Measurements from ENCODE around the gene GPR4.

GPR4 gene

DNA sequence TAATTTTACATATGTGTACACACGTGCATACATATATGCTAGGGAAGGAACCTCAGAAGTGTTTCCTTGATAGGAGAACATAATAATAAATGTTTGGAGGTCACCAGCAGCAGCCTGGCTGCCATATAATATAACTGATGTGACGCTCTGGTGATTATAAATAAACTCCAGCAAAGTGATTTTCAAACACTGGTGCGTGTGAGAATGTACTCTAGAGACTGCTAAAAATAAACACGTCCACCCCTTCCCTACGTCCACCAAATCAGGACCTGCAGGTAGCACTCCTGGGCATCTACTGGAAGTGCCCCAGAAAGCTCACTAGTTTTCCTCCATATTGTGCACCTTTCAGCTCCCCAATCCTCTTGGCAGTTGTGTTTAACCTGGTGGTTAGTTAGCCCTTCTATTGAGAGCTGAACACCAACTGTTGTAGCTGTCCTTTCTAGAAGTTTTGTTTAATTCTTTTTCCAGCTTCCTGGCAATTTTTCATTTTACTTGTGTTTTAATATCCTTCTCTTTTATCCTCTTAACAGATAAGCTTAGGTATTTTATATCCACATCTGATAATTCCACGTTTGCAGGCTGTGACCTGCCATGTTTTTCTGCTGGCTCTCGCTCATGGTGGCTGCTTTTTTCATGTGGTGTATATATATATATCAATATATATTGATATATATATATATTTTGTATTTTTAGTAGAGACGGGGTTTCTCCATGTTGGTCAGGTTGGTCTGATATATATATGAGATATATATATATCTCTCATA, 30.4 kb downstream of the GPR4 start:
- ChIA-PET POLR2A (no interaction called here), CTCF (no interaction called here)
- no peak for TF ChIP-seq HDGF (IDR thresholded peaks at IDR 0.05; ENCODE audit: borderline replicate concordance)
- no peak for TF ChIP-seq NFRKB (IDR thresholded peaks at IDR 0.05)
- no peak for TF ChIP-seq FOXA1 (IDR thresholded peaks at IDR 0.05)
- TF ChIP-seq ARNT (IDR thresholded peaks at IDR 0.05) = no peak
- TF ChIP-seq ELF4 (IDR thresholded peaks at IDR 0.05) = no peak
- TF ChIP-seq FOXM1 (IDR thresholded peaks at IDR 0.05; ENCODE audit: borderline replicate concordance) = no peak
- no peak for TF ChIP-seq BHLHE40 (IDR thresholded peaks at IDR 0.05; ENCODE audit: borderline replicate concordance)
- TF ChIP-seq TARDBP (IDR thresholded peaks at IDR 0.05) = no peak
- no peak for TF ChIP-seq CTBP1 (IDR thresholded peaks at IDR 0.05; ENCODE audit: borderline replicate concordance)
- no peak for TF ChIP-seq SUZ12 (IDR thresholded peaks at IDR 0.05)
- no peak for TF ChIP-seq L3MBTL2 (conservative IDR thresholded peaks at IDR 0.05)
- no peak for TF ChIP-seq PKNOX1 (IDR thresholded peaks at IDR 0.05)
- TF ChIP-seq SP1 (IDR thresholded peaks at IDR 0.05) = no peak
- no peak for TF ChIP-seq LEF1 (IDR thresholded peaks at IDR 0.05; ENCODE audit: borderline replicate concordance)
- TF ChIP-seq ZNF384 (IDR thresholded peaks at IDR 0.05) = no peak
- TF ChIP-seq FOXK2 (IDR thresholded peaks at IDR 0.05) = no peak
- DNase-seq (ENCODE audit: extremely low spot score) = no peak

GRCh38 chr19:45569619-45570421, 32.2 kb downstream of the GPR4 start:
- peak; percentile 78 for DNase-seq (ENCODE audit: extremely low spot score)
- ChIA-PET POLR2A (no interaction called here), CTCF (interaction anchor here (1.0 to 1.4 kb wide), 2 partner anchors 11 to 42 kb away, joined by 3 to 7 read pairs; no protein-coding TSS in a partner anchor)
- TF ChIP-seq NFRKB (IDR thresholded peaks at IDR 0.05) (no peak), ZNF384 (IDR thresholded peaks at IDR 0.05) (no peak), SP1 (IDR thresholded peaks at IDR 0.05) (no peak), FOXA1 (IDR thresholded peaks at IDR 0.05) (no peak), FOXK2 (IDR thresholded peaks at IDR 0.05) (no peak)

GRCh38 chr19:45568732-45569131, 33.3 kb downstream of the GPR4 start:
- ChIA-PET POLR2A (no interaction called here), CTCF (interaction anchor here (0.9 to 1.5 kb wide), 2 partner anchors 10 to 84 kb away, joined by 3 to 4 read pairs; no protein-coding TSS in a partner anchor)
- DNase-seq (ENCODE audit: extremely low spot score) = no peak
- TF ChIP-seq FOXK2 (IDR thresholded peaks at IDR 0.05) = no peak
- TF ChIP-seq CTBP1 (IDR thresholded peaks at IDR 0.05; ENCODE audit: borderline replicate concordance) = no peak
- TF ChIP-seq TARDBP (IDR thresholded peaks at IDR 0.05) = no peak
- no peak for TF ChIP-seq SUZ12 (IDR thresholded peaks at IDR 0.05)
- TF ChIP-seq FOXA1 (IDR thresholded peaks at IDR 0.05) = no peak
- no peak for TF ChIP-seq SP1 (IDR thresholded peaks at IDR 0.05)
- no peak for TF ChIP-seq LEF1 (IDR thresholded peaks at IDR 0.05; ENCODE audit: borderline replicate concordance)
- no peak for TF ChIP-seq FOXM1 (IDR thresholded peaks at IDR 0.05; ENCODE audit: borderline replicate concordance)
- TF ChIP-seq BHLHE40 (IDR thresholded peaks at IDR 0.05; ENCODE audit: borderline replicate concordance) = no peak
- TF ChIP-seq L3MBTL2 (conservative IDR thresholded peaks at IDR 0.05) = no peak
- TF ChIP-seq PKNOX1 (IDR thresholded peaks at IDR 0.05) = no peak
- TF ChIP-seq ARNT (IDR thresholded peaks at IDR 0.05) = no peak
- no peak for TF ChIP-seq HDGF (IDR thresholded peaks at IDR 0.05; ENCODE audit: borderline replicate concordance)
- TF ChIP-seq ELF4 (IDR thresholded peaks at IDR 0.05) = no peak
- no peak for TF ChIP-seq NFRKB (IDR thresholded peaks at IDR 0.05)
- no peak for TF ChIP-seq ZNF384 (IDR thresholded peaks at IDR 0.05)

- DNase-seq (ENCODE audit: extremely low spot score) = no peak
- no peak for TF ChIP-seq HDGF (IDR thresholded peaks at IDR 0.05; ENCODE audit: borderline replicate concordance)
- POLR2A ChIA-PET = no interaction called here
- CTCF ChIA-PET = interaction anchor here (0.6 to 1.5 kb wide), 3 partner anchors 9 to 202 kb away, joined by 3 to 4 read pairs (median 3); partner anchors contain the start of gene SIX5
Measured at GRCh38 chr19:45567609-45568008, 34.4 kb downstream of the GPR4 start.

DNA sequence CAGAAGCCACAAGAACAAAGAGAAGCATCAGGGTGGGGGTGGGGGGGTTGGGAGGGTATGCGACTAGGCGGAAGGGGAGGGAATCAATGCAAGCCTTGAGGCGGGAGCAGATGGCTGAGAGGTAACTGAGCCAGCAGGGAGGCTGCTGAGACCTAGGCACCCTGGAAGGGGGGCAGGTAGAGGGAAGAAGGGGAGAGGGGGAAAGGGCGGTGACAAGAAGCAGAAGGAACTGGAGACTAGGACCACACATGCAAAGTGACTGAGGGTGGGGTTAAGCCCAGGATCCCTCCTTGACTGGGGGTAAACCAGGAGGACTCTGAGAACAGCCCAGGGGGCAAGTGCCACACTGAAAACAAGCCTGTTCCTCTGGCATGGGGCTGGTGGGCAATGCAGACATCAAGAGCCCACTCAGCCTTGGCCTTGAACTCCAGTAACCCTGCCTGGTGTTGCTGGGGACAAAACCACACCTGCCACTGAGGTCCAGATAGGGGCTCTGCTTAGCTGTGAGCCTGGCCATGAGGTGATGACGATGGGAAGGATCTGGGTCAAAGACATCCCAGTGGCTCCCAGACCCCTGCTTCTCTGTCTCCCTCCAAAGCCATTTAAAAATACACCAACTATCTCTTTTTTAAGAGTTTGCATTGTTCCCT, 37.8 kb downstream of the GPR4 start:
- ChIA-PET CTCF (no interaction called here), POLR2A (no interaction called here)
- TF ChIP-seq HDGF (IDR thresholded peaks at IDR 0.05; ENCODE audit: borderline replicate concordance) (no peak), FOXA1 (IDR thresholded peaks at IDR 0.05) (no peak), FOXK2 (IDR thresholded peaks at IDR 0.05) (no peak)

GRCh38 chr19:45560686-45561085, 41.3 kb downstream of the GPR4 start:
- POLR2A ChIA-PET = no interaction called here
- peak; percentile 2 for DNase-seq (ENCODE audit: extremely low spot score)
- TF ChIP-seq FOXM1 (IDR thresholded peaks at IDR 0.05; ENCODE audit: borderline replicate concordance) = no peak
- no peak for TF ChIP-seq HDGF (IDR thresholded peaks at IDR 0.05; ENCODE audit: borderline replicate concordance)
- no peak for TF ChIP-seq LEF1 (IDR thresholded peaks at IDR 0.05; ENCODE audit: borderline replicate concordance)
- no peak for TF ChIP-seq ZNF384 (IDR thresholded peaks at IDR 0.05)
- TF ChIP-seq SP1 (IDR thresholded peaks at IDR 0.05) = no peak
- TF ChIP-seq NFRKB (IDR thresholded peaks at IDR 0.05) = no peak
- no peak for TF ChIP-seq FOXK2 (IDR thresholded peaks at IDR 0.05)
- no peak for TF ChIP-seq ELF4 (IDR thresholded peaks at IDR 0.05)
- TF ChIP-seq FOXA1 (IDR thresholded peaks at IDR 0.05) = no peak
- TF ChIP-seq L3MBTL2 (conservative IDR thresholded peaks at IDR 0.05) = no peak
- no peak for TF ChIP-seq CTBP1 (IDR thresholded peaks at IDR 0.05; ENCODE audit: borderline replicate concordance)
- no peak for TF ChIP-seq PKNOX1 (IDR thresholded peaks at IDR 0.05)
- CTCF ChIA-PET = no interaction called here

More for the DNA sequence above, 37.8 kb downstream of the GPR4 start:
- DNase-seq (ENCODE audit: extremely low spot score) = no peak
